NOMO-1 (cell line): ENCODE measurements around the gene ARSG.
A peak's percentile ranks its signal among the peaks of the same experiment; 100 is the strongest.
"Not testable (repeated sequence)": the region's sequence is repeated elsewhere in the genome, so short reads cannot be mapped to it uniquely, and the experiment has no call there.

ENCODE experiments used
- DNase-seq, 2 experiments: peaks; one replicate each; lab custom pipeline; 2025; ENCODE audit not compliant: unreplicated experiment in 2 of 2; lab: John Stamatoyannopoulos, UW

The ARSG gene

DNA sequence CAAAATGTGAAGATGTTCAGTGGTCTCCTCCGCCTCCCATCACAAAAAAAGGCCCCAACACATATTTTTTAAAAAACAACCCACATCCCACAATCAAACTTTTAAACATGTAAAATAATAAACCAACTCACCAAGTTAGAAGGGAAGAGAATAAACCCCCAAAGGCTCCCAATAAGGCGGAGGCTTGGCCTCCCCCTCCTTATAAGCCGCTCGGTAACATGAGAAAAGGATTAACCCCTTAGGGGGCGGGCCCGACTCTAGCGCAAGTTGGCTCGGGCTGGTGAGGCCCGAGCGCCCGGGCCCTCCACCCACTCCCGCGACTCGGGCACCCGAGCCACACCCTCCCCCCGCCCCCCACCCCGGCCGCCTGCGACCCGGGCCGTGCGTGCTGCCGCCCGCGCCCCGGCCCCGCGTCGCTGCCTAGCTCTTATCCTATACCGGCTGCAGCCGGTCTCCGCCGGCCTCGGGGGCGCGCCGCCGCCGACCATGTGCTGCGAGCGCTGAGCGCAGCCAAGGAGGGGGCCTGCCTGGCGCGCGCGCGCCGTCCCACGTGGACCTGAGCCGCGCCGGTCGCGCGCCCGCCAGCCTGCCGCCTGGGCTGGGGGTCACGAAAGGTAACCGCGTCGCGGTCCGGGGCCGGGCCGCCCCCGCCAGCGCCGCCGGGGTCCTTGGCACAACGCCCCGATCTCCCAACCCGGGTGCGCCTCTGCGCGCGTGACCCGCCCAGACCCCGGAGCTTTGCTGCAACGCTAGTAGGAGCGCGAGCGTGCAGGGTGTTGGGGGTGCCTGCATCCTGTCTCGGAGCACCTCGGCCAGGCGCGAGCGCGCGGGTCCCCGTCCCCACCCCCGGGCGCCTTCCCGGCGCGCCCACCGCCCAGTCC, at the start of gene ARSG, which contains the start of gene SLC16A6:
TSS of gene ARSG (plus strand) at position 541 of the 881 bp plus-strand sequence. CDS start 15,999 bp downstream, outside the sequence.
TSS of gene SLC16A6 (minus strand) at position 173 of the 881 bp plus-strand sequence. CDS start 12,807 bp downstream, outside the sequence.
- peak; percentile 63 to 90 for DNase-seq

DNA sequence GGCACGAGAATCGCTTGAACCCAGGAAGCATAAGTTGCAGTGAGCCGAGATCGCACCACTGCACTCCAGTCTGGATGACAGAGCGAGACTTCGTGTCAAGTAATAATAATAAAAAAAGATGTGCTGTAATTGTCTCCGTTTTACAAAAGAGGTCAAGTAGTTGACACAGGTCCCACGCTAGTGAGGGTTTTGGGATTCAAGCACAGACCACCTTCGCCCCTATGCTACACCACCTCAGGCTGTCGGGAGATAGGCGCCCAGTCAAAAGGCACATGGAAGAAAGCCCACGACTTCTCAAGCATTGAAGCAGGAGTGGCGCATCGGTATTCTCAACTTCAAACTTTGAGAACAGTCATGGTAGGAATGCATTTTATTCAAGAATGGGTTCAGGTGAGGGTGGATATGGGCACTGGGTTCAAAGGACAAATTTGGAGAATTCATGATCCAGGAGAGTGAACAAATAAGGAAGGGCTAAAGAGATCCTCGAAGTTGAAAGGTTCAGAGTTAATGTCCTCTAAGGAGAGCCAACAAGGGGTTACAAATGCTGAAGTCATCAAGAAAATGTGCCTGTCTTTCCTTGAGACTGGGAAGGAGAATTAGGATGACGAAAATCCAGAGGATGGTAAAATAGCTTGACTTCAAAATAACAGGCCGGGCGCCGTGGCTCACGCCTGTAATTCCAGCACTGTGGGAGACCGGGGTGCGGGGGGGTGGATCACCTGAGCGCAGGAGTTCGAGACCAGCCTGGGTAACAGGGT, 44.8 kb upstream of the ARSG start:
- DNase-seq = no peak

DNA sequence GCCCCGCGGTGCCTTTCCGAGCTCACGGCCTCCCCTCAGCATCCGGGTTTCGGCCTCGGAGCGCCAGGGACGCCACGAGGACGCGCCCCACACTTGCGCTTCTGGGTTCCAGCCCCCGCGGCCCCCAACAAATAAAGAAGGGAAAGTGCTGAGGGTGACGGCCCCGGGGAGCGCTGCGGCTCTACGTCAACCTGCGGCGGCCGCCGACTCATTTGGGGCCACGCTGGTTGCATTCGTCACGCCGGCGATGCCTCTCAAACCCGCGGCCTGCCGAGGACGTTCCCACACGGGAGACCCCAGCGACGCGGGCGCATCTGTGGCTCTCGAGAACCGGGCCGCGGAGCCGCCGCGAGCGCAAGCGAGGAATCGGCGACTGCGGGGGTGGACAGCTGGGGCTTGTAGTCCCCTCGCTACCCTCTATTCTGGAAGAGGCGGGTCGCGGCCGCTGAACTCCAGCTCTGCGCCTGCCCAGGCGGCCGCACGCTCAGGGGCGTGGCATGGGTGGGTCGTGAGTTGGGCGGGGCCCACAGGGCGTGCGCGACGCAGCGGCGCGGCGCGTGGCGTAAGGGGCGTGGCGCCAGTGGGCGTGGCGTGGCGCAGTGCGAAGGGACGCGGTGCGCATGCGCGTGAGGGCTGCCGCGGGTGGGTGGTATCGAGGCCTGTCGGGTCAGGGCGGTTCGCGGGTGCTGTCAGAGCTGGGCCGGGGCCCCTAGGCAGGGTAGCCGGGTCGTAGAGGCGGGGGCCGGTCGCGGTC, 43.7 kb upstream of the ARSG start, which contains the start of gene AMZ2:
TSS of gene AMZ2 (plus strand) at position 599 of the 754 bp plus-strand sequence. CDS start 2,145 bp downstream, outside the sequence.
- peak; percentile 78 to 91 for DNase-seq

DNA sequence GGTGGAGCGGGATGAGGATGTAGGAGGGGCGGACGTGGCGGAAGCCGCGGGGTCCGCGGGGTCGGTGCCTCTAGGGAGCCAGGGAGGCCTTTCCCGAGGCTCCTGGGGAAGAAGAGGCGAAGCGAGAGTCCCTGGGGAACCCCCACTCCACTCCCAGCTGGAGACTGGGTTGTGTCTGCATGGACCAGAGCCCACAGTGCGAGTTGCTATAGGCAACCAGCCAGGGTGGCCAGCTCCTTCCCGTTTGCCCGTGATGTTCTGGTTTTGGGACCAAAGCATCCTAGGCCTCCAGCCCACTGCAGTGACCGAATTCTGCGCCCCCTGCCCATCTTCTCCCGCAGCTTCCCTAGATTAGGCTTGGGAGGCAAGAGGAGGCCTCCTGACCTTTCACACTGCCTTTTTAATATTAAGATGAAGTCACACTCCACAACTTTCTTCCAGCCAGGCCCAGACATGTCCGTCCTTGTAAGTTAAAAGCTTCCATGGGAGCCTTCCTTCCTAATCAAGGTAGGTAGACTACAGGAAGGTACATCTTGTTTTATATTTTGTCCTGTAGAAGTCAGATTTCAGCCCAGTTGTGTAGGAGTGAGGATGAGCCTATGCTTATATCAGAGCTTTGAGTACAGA, 43.0 kb upstream of the ARSG start:
- DNase-seq = no peak

DNA sequence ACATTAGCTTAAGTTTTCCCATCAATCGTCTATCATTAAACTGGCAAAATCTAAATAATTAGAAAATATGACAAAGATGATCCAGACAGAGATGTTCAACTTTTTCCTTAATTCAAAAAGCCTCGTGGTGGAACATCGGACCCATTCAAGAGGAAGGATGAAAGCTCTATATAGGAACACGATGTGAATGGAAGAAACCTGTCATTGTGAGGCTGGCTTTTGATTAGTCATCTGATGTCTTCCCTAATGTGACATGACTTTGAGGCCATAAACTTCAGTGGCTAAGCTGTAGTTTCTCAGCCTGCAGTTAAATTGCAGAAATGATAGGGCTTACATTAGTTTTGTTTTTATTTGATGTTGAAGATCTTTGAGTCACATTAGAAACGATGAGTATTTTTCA, 42.4 kb upstream of the ARSG start:
- peak in 1 of 2 experiments; percentile 55 for DNase-seq

DNA sequence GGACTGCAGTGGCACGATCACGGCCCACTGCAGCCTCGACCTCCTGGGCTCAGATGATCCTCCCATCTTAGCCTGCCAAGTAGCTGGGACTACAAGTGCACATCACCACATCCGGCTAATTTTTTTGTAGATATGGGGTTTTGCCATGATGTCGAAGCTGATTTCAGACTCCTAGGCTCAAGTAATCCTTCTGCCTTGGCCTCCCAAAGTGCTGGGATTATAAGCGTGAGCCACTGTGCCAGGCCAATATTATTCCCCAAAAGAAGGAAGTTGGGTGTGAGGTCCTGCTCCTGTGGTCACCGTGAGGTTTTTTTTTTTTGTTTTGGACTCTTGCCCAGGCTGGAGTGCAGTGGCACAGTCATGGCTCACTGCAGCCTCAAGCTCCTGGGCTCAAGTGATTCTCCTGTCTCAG, 41.9 kb upstream of the ARSG start:
- peak in 1 of 2 experiments; percentile 8 for DNase-seq

DNA sequence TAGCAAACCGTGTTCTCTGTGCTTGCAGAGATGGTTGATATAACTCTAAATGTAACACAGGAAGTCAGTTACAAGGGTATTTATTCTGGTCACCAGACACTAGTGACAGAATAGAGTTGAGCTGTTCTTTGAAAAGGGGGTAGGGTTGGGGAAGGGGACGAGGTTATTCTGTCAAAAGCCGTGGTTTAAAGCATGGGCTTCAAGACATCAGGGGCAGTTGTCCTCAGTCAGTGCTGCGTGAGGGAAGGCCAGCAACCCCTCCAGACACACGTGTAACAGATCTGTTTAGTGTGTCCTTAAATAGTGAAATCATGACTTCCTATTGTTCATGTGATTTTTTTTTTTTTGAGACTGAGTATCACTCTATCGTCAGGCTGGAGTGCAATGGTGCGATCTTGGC, 37.9 kb upstream of the ARSG start:
- DNase-seq = not testable (repeated sequence)

DNA sequence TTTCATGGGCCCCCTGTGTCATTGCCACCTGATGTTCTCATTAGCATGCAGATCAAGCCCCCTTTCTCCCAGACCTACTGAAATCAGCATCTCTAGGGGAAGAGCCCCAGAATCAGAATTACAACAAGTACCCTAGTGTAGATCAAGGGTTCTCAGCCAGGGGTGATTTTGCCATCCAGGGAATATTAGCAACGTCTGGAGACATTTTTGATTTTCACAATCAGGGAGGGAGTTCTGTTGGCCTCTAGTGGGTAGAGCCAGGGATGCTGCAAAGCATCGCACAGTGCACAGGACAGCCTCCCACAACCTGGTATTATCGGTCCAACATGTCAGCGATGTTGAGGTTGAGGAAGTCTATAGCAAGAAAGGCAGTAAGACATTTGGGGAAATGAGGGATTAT, 36.1 kb upstream of the ARSG start:
- DNase-seq = no peak

DNA sequence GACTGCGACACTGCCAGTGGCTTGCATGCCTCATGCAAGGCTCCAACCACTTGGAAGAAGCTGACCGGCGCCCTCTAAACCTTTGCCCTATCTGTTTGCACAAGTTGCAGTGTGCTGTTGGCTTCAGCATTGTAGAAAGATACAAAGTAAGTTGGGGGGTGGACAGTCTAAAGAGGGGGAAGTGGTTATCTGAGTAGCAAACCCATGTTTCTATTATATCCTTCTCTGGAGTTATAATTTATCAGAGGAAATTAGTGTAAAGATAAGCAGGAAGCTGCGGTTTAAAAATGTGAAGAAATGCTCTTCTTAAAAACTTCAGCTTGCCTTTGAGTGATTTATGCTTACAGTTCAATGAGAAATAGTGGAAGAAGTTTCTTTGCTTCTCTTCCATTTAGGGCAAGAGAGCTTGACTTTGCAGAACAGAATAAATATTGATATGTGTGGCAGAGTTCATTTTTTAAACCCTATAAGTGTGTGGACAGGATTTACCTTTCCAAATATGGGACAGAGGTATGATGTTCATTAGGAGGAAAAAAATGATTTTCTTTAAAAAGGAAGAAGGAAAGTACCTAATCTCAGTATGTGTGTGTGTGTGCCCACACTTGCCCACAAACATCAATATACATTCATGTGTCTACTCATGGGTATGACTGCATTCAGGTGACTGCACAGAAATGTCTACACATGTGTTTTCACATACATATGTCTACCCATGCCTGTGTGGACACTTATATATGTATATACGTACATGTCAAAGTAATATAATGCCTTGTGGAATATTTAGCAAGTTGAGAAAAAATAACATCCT, 35.4 kb upstream of the ARSG start:
- DNase-seq = peak; percentile 77 to 98

DNA sequence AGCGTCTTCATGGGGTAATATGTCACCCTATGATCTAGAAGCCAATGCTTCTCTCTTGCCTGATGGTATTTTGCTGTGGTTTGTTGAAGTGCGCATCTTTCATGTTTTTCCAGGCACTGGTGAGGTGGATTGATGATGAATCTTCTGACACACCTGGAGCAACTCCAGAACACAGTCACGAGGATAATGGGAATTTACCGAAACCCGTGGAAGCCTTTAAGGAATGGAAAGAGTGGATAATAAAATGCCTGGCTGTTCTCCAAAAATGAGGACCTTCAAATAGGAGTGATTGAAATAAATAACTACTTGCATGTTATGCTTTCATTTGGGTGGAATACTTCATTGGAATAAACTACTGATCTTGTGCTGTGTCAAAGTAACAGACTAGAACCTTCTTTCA, 34.6 kb upstream of the ARSG start:
- not testable (repeated sequence) for DNase-seq

DNA sequence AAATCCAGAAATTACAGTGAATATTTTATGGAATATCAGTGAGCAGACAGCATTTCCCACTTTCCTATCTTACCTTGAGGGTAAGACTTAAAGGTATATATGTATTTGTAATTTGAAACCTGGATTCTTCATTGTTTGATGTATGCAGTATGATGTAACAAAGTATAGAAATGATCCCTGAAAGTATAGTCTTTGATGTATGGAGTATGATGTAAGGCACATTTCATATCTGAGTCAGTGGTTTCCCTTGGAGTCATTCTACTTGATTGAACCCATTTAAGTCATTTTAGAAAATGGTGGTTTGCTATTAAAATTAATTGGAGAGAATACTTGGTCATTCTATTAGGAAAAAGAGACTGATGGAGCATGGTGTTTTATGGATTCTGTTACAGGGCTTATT, 33.4 kb upstream of the ARSG start:
- no peak for DNase-seq

DNA sequence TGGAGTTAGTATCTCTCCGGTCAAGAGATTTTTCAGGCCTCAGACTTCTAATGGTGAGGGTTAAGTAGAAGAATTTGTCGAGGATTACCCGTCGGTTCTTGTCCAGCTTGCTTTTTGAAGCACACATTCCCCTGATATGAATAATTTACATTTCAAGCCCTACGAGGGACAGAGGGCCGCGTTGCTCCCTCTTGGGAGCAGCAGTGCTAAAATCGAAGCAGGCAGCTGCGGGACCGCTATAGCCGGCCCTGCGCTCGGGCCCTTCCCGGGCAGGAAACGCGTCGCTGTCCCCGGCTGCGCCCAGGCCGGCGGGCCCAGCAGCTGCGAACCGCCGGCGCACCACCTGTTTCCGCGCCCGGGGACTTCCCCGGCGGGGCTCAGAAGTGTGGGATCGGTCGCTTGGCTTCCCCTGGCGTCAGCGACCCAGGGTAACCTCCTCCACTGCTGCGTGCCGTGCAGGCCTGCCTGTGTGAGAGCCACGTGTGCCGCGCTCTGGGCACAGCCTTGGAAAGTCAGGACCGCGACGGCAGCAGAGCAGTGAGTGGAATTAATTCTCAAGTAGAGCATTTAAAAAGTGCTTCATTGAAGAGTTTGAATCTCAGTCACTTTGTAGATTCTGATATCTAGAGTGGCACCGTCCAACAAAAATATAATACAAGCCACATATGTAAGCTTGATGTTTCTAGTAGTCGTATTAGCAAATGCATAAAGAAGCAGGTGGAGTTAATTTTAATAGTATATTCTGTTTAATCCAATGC, 32.2 kb upstream of the ARSG start:
- peak; percentile 28 to 46 for DNase-seq

DNA sequence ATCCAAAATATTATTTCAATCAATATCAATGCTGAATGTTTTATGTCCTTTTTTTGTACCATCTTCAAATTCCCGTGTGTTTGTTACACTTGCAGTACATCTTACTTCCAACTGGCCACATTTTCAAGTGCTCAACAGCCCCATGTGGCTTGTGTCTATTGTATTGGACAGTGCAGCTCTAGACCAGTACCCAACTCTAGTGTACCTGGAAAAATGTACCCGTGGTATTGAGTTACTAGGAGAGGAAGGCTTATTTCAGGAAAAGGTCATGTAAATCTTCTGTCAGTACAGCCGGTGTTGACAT, 31.7 kb upstream of the ARSG start:
- DNase-seq = not testable (repeated sequence)

DNA sequence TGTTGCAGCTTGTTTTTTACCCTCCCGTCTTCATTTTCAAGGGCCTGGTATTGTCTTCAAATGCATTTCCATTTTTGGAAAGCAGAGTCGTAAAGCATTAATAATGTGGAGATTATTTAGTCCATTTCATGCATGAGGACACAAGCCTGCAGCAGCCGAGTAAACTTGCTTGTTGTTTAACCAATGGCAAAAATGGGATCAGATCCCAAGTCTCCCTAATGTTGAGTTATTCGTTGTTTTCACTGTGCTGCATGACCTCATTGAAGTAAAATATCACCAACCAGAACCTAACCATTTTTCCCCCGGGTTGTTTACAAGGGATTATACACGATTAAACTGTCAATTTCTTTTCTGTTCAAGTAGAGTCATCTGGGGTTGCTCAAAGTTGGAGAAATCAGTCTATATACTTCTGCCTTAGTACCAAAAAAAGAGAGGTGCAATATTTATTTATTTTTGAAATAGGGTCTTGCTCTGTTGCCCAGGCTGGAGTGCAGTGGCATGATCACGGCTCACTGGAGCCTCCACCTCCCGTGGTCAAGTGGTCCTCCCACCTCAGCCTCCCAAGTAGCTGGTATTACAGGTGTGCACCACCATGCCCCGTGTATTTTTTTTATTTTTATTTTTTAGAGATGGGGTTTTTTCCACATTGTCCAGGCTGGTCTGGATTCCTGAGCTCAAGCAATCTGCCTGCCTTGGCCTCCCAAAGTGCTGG, 31.1 kb upstream of the ARSG start:
- no peak for DNase-seq

DNA sequence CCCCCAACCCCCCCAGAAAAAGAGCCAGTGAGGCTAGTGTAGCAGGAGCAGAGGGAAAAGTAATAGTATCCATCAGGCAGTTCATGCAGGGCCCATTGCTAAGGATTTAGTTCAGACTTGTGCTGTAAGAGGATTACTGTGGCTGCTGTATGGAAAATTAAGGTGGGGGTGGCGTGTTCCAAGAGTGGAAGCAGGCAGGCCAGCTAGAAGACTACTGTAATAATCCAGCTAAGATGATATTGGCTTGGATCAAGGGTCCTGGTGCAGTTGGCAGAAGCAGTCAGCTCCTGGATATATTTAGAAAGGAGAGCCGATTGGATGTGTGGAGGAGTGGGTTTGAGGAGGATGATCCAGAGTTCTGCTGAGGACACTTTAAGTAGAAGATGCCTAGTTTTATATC, 28.8 kb upstream of the ARSG start:
- not testable (repeated sequence) for DNase-seq

DNA sequence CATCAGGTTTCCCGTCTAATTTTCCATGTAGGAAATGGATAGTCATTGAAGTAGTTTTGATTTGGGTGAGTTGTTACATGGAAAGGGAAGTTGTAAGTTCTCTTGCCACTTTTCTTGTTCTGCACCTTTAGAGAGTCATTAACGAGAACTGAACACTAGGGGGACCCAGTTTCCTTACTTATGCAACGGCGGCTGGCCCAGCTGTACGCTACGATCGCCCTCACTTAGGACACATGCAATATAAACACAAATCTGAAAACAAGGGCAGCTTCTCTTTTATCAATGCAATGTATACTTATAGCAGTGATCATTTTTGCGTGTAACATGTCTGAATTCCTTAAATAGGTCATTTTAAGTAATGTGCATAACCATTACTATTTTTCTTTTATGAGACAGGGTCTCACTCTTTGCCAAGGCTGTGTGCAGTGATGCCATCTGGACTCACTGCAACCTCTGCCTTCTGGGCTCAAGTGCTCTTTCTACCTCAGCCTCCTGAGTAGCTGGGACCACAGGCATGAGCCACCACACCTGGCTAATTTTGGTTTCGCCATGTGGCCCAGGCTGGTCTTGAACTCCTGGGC, 28.1 kb upstream of the ARSG start:
- peak; percentile 49 to 58 for DNase-seq

DNA sequence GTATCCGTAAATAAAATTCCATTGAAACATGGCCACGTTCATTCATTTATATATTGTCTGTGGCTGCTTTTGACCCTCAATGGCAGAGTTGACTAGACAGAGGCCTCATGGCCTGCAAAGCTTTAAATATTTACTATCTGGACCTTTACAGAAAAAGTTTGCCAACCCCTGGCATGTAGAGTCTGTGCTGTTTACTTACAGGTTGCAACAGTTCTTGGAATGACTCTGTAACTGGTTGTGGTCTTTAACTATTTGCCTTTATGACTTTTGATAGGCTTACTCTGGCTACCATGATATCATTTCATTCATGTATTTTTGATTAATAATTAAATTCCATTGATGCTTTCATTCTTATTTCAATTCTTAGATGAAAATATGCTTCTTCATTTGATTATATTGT, 25.5 kb upstream of the ARSG start:
- DNase-seq = not testable (repeated sequence)

DNA sequence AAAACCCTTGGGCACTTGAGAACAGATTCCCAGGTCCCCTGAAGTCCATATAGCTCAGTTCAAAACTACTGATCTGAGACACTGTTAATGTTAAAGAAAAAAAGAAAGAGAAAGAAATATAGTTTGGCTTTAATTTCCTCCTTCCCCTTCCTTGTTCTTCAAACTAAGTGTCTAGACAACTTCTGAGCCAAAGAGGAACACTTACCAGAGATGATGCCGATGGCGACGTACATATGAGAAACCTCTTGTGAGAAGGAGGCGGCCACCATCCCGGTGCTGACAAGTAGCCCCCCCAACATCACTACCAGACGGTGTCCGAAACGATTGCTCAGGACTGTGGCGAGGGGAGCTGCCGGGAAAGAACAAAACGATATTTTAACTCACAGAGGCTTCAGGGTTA, 17.6 kb upstream of the ARSG start:
- DNase-seq = no peak
